Tibial artery (tissue), 4 donors: Measurements from ENCODE around the gene KLF13.
A peak's percentile ranks its signal among the peaks of the same experiment; 100 is the strongest.

Experiments used
- DNase-seq, 2 donors: peaks; one replicate each; pipeline ENCODE4 v3.0.0-alpha.2; 2019
- H3K27ac ChIP-seq, 2 donors: fragments of 200-600 bp; sonication (generic) in 1 of 2; 1 replicate in 1 of 2; 2 replicates in 1 of 2; pipeline ENCODE4 v1.5.1; 2018 to 2019; ENCODE audit warnings: mild to moderate bottlenecking in 1 of 2
- H3K27me3 ChIP-seq, 2 donors: fragments of 200-600 bp; sonication (generic) in 1 of 2; one replicate each; pipeline versions ENCODE4 v1.5.1 to v1.6.0; 2016 to 2019
- H3K36me3 ChIP-seq, 3 donors: fragments of 200-600 bp; sonication (generic) in 2 of 3; one replicate each; pipeline ENCODE4 v1.5.1; 2016 to 2019; ENCODE audit warnings: mild to moderate bottlenecking in 2 of 3
- H3K4me1 ChIP-seq, 4 donors: fragments of 200-600 bp; sonication (generic) in 2 of 4; 1 replicate in 3 of 4; 2 replicates in 1 of 4; pipeline ENCODE4 v1.5.1; 2016 to 2019
- H3K4me3 ChIP-seq, 2 donors: fragments of 200-600 bp; sonication (generic) in 1 of 2; 1 replicate in 1 of 2; 2 replicates in 1 of 2; pipeline ENCODE4 v1.5.1; 2018 to 2019; ENCODE audit warnings: mild to moderate bottlenecking in 2 of 2
- H3K9me3 ChIP-seq, 3 donors: fragments of 200-600 bp; sonication (generic) in 1 of 3; one replicate each; pipeline ENCODE4 v1.5.1; 2016 to 2019
- intact Hi-C: fragments of 100-400 bp; cut with DNase I; formaldehyde crosslinking; loops from one replicate; pipeline ENCODE4 v1.15.0; 2023; ENCODE audit warnings: low total_unique reads
- TF ChIP-seq, protein P1 (sequence below), 2 experiments: fragments of 200-600 bp in 1 of 2; fragments of 450-650 bp in 1 of 2; IDR thresholded peaks; one replicate each; pipeline ENCODE4 v1.5.1; 2017 to 2019; ENCODE audit warnings: antibody characterized with exemption in 2 of 2, mild to moderate bottlenecking in 1 of 2, moderate library complexity in 1 of 2

The KLF13 gene

GRCh38 chr15:31402003-31402402, 75.4 kb downstream of the KLF13 start:
- TF ChIP-seq, protein P1, sequence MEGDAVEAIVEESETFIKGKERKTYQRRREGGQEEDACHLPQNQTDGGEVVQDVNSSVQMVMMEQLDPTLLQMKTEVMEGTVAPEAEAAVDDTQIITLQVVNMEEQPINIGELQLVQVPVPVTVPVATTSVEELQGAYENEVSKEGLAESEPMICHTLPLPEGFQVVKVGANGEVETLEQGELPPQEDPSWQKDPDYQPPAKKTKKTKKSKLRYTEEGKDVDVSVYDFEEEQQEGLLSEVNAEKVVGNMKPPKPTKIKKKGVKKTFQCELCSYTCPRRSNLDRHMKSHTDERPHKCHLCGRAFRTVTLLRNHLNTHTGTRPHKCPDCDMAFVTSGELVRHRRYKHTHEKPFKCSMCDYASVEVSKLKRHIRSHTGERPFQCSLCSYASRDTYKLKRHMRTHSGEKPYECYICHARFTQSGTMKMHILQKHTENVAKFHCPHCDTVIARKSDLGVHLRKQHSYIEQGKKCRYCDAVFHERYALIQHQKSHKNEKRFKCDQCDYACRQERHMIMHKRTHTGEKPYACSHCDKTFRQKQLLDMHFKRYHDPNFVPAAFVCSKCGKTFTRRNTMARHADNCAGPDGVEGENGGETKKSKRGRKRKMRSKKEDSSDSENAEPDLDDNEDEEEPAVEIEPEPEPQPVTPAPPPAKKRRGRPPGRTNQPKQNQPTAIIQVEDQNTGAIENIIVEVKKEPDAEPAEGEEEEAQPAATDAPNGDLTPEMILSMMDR (IDR thresholded peaks at IDR 0.05), result no peak
- no peak for DNase-seq
- Histone ChIP-seq H3K4me3 (no peak overlapping the region), H3K27me3 (no peaks in the 10 kb centered on the region), H3K4me1 (peaks cover 7 to 60% (median 37%) of the 10 kb centered on the region in 4 donors), H3K9me3 (no peaks in the 10 kb centered on the region), H3K36me3 (no peaks in the 10 kb centered on the region), H3K27ac (peak overlapping the region; percentile 88 to 89)
- intact Hi-C loops, result no loop called here

DNA sequence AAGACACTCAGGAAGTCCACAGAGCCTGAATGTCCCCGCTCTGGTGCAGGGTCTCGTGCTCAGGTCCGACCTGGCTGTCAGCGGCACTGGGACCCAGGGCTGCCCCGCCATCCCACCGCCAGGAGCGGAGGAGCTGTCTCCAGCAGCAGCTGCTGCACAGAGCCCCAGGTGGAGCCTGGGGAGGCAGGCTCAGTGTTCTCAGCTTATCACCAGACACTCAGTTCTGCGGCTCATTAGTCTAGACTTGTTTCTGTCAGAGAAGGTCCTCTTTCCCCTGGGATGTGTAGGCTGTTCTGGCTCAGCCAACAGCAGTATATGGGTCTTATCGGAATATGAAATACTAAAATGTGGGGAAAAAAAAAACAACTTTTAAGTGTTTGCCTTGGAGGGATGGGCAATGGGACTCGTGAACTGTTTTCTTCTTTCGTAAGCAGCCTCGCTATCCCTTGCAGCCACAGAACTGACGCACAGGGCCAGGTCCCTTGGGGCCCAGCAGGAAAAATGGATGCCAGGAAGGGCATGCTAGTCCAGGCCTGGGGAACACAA, 75.9 kb downstream of the KLF13 start:
- peak; percentile 88 to 97 for DNase-seq
- TF ChIP-seq, protein P1 (IDR thresholded peaks at IDR 0.05), result no peak
- no peaks in the 10 kb centered on the region for H3K36me3 ChIP-seq
- no peaks in the 10 kb centered on the region for H3K27me3 ChIP-seq
- intact Hi-C loops, result no loop called here
- H3K4me3 ChIP-seq, result no peak overlapping the region
- peak overlapping the region; percentile 88 to 89 for H3K27ac ChIP-seq
- no peaks in the 10 kb centered on the region for H3K9me3 ChIP-seq
- H3K4me1 ChIP-seq, result peaks cover 7 to 54% (median 32%) of the 10 kb centered on the region in 4 donors

DNA sequence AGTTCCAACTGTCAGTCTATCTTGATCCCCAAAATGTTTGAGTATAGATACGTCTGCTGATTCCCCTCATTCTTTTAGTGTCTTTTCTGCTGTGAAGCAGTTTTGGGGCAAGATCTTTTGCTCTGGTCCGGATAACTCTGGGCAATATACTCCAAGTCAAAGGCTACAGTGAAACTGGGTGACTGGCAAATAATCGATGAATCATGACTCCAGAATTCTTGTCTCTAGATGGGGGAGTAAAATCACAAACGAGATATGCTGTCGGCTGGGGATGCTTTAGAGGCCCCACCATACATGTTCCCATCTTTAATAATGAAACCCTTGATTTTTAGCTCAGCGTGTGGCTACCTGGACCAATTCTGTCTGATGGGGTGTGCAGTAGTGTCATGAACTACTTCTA, 76.5 kb downstream of the KLF13 start:
- Histone ChIP-seq H3K36me3 (no peaks in the 10 kb centered on the region), H3K27me3 (no peaks in the 10 kb centered on the region), H3K4me3 (no peak overlapping the region), H3K27ac (peak overlapping the region; percentile 88 to 89), H3K4me1 (peaks cover 7 to 49% (median 27%) of the 10 kb centered on the region in 4 donors), H3K9me3 (no peaks in the 10 kb centered on the region)
- intact Hi-C loops, result no loop called here
- TF ChIP-seq, protein P1 (IDR thresholded peaks at IDR 0.05), result no peak
- DNase-seq, result no peak

- Histone ChIP-seq H3K4me3 (no peak overlapping the region), H3K27me3 (no peaks in the 10 kb centered on the region), H3K9me3 (no peaks in the 10 kb centered on the region), H3K27ac (peak overlapping the region; percentile 88 to 89), H3K36me3 (no peaks in the 10 kb centered on the region), H3K4me1 (peaks cover 7 to 44% (median 22%) of the 10 kb centered on the region in 4 donors)
- TF ChIP-seq, protein P1 (IDR thresholded peaks at IDR 0.05), result no peak
- no peak for DNase-seq
- intact Hi-C loops, result no loop called here
Measured at GRCh38 chr15:31403606-31404005, 77.0 kb downstream of the KLF13 start.

DNA sequence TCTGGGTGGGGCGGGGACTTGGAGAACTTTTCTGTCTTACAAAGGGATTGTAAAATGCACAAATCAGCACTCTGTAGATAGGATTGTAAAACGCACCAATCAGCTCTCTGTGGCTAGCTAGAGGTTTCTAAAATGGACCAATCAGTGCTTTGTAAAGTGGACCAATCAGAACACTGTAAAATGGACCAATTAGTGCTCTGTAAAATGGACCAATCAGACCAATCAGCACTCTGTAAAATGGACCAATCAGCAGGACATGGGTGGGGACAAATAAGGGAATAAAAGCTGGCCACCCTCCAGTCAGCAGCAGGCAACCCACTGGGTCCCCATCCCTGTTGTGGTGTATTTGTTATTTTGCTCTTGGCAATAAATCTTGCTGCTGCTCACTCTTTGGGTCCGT, 77.7 kb downstream of the KLF13 start:
- TF ChIP-seq, protein P1 (IDR thresholded peaks at IDR 0.05), result no peak
- Histone ChIP-seq H3K27ac (no peak overlapping the region), H3K4me3 (no peak overlapping the region), H3K36me3 (no peaks in the 10 kb centered on the region), H3K27me3 (no peaks in the 10 kb centered on the region), H3K9me3 (peaks cover 0 to 5% (median 0%) of the 10 kb centered on the region in 3 donors), H3K4me1 (peaks cover 7 to 36% (median 18%) of the 10 kb centered on the region in 4 donors)
- intact Hi-C loops, result no loop called here
- DNase-seq, result no peak
